Sigmoid colon (tissue), 3 donors: ENCODE measurements around the gene STK32A.

Experiments used
- POLR2A ChIP-seq, 2 donors: fragments of 450-650 bp; IDR thresholded peaks; one replicate each; pipeline ENCODE4 v1.6.1; 2016; ENCODE audit warnings: antibody characterized with exemption in 2 of 2, mild to moderate bottlenecking in 2 of 2, moderate library complexity in 2 of 2
- TF ChIP-seq, protein P1 (sequence below), 4 experiments: fragments of 450-650 bp in 3 of 4; fragments of 200-600 bp in 1 of 4; IDR thresholded peaks; one replicate each; pipeline ENCODE4 v1.5.1; 2016 to 2019; ENCODE audit warnings: antibody characterized with exemption in 4 of 4, mild to moderate bottlenecking in 3 of 4, moderate library complexity in 2 of 4

GRCh38 chr5:147341345-147341744 is 106.5 kb downstream of the STK32A start:
- TF ChIP-seq, protein P1, sequence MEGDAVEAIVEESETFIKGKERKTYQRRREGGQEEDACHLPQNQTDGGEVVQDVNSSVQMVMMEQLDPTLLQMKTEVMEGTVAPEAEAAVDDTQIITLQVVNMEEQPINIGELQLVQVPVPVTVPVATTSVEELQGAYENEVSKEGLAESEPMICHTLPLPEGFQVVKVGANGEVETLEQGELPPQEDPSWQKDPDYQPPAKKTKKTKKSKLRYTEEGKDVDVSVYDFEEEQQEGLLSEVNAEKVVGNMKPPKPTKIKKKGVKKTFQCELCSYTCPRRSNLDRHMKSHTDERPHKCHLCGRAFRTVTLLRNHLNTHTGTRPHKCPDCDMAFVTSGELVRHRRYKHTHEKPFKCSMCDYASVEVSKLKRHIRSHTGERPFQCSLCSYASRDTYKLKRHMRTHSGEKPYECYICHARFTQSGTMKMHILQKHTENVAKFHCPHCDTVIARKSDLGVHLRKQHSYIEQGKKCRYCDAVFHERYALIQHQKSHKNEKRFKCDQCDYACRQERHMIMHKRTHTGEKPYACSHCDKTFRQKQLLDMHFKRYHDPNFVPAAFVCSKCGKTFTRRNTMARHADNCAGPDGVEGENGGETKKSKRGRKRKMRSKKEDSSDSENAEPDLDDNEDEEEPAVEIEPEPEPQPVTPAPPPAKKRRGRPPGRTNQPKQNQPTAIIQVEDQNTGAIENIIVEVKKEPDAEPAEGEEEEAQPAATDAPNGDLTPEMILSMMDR (IDR thresholded peaks at IDR 0.05): no peak
- no peak for TF ChIP-seq POLR2A (IDR thresholded peaks at IDR 0.05)
